ENCODE data around the gene SERAC1.
"Not testable (repeated sequence)": the region's sequence is repeated elsewhere in the genome, so short reads cannot be mapped to it uniquely, and the experiment has no call there.

The SERAC1 gene

DNA sequence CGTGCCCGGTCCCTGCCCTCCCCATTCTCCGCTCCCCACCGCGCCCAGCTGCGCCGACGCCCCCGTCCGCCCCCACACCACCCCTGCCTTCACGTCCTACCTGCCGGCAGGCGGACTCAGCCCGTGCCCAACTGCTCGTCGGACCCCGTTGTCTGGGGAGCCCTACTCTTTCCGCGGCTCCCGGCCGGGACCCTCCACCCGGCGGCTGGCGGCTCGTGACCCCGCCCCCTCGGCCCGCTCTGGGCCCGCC lies at the start of gene SERAC1:
Gene SERAC1 (minus strand): TSS at position 223 of the 250 bp plus-strand sequence. CDS start 9,899 bp downstream, outside the sequence.
- DNase-seq (ENCODE audit: low spot score), result no peak

DNA sequence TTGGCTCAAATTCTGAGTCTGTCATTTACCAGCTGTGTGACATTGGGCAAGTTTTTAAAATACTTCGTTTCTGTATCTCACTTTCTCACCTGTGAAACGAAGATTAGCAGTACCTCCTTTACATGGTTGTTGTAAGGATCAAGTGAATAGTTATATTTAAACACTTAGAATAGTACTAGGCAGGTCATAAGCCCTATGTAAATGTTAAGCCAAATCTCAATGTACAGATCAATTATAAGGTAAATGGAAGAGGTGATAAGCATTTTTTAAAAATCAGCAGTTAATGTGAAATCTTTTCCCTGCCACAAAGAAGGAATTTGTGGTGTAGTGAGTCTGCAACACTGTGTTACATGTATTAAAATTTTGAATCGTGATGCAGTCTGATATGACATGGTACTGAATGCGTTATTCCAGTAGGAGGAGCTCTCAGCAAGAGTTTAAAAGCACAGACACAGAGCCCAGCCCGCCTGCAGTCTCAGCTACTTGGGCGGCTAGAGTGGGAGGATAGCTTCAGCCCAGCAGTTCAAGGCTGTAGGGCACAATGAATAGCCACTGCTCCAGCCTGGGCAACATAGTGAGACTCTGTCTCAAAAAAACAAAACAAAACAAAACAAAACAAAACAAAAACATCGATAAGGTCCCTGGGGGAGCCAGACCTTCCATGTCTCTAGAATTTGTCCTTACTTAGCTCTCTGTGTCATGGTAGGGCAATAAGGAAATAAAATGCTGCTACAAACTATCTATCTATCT lies 46.0 kb upstream of the SERAC1 start:
- DNase-seq (ENCODE audit: low spot score), result peak; percentile 68

DNA sequence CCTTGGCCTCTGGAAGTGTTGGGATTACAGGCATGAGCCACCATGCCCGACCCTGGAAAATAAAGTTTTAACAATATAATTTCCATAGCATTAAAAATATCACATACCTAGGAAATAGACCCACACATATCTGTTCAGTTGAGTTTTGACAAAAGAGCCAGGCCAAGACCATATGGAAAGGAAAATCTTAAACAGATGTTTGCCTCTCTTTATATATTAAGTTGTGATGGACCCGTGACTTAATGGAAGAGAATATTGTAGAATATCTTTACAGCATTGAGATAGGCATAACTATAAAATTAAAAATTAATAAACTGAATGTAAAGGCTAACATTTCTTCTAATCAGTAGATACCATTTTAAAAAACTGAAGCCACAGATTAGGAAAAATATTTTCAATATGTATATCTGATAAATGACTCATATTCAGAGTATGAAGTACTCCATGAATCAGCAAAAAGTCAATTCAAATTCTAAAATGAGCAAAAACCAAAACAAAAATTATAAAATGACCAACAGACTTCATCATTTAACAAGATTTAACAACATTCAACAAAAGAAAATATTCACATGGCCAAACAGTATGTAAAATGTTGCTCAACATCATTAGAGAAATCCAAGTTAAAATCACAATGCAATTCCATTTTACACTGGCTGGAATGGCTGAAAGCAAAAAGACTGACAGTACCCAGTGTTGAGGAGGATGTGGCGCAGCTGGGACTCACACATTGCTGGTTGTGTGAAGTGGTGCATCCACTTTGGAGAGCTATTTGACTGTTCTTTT lies 43.4 kb upstream of the SERAC1 start:
- DNase-seq (ENCODE audit: low spot score), result no peak

DNA sequence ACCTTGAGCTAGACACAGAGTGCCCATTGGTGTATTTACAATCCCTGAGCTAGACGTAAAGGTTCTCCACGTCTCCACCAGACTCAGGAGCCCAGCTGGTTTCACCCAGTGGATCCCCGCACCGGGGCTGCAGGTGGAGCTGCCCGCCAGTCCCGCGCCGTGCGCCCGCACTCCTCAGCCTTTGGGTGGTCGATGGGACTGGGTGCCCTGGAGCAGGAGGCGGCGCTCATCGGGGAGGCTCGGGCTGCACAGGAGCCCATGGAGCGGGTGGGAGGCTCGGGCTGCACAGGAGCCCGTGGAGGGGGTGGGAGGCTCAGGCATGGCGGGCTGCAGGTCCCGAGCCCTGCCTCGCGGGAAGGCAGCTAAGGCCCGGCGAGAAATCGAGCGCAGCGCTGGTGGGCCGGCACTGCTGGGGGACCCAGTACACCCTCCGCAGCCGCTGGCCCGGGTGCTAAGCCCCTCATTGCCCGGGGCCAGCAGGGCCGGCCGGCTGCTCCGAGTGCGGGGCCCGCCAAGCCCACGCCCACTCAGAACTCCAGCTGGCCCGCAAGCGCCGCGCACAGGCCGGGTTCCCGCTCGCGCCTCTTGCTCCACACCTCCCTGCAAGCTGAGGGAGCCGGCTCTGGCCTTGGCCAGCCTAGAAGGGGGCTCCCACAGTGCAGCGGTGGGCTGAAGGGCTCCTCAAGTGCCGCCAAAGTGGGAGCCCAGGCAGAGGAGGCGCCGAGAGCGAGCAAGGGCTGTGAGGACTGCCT lies 41.7 kb upstream of the SERAC1 start:
- DNase-seq (ENCODE audit: low spot score), result not testable (repeated sequence)

DNA sequence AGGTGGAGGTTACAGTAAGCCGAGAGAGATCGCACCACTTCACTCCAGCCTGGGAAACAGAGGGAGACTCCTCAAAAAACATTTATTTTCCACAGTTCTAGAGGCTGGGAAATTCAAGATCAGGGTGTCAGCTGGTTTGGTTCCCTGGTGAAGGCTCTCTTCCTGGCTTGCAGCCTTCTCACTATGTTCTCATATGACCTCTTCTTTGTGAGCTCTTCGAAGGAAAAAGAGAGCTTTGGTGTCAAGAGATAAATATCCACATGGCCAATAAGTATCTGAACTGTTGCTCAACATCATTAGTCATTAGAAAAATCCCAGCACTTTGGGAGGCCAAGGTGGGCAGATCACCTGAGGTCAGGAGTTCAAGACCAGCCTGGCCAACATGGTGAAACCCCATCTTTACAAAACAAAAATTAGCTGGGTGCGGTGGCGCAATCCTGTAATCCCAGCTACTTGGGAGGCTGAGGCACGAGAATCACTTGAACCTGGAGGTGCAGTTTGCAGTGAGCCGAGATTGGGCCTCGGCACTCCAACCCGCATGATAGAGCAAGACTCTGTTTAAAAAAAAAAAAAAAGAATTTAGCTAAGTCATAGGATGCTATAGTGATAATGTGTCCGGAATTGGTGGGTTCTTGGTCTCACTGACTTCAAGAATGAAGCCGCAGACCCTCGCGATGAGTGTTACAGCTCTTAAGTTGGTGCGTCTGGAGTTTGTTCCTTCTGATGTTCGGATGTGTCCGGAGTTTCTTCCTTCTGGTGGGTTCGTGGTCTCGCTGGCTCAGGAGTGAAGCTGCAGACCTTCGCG lies 40.4 kb upstream of the SERAC1 start:
- not testable (repeated sequence) for DNase-seq (ENCODE audit: low spot score)

DNA sequence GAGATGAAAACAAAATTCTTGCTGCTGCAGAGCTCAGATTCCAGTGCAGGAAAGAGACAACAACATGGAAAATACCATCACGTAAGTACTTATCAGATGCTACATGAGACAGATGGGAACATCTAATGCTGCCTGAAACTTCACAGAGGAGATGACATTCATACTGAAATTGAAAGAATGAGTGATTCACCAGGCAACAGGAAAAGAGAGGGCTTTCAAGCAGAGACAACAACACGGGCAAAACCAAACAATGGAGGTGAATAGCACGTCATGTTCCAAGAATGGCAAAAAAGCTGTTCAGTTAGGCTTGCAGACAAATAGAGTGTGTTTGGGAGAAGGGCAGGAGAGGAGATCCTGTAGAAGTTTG lies 39.3 kb upstream of the SERAC1 start:
- DNase-seq (ENCODE audit: low spot score), result peak; percentile 22

DNA sequence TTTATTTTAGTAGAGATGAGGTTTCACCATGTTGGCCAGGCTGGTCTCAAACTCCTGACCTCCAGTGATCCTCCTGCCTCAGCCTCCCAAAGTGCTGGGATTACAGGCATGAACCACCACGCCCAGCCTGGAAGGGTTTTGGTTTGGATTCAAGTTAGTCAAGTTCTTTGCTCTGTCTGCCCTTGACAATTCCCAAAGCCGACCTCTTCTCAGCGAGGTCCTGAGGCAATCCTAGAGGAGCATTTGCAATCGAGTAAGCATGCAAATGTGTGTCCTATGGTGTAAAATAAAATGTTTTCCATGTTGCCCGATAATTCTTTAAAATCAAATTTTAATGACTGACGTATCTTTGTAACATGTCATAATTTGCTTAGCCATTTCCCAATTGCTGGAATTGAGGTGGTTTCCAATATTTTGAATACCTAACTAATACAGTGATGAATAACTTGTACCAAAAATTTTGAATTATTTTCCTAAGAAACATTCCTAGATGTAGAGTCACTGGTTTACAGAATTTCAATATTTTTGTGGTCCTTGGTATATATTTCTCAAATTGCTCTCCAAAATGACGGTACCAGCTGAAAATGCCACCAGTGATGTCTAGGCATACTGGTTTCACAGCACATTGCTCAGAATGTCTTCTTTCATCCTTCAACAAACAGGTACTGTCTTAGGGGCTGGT lies 38.8 kb upstream of the SERAC1 start:
- DNase-seq (ENCODE audit: low spot score), result no peak

DNA sequence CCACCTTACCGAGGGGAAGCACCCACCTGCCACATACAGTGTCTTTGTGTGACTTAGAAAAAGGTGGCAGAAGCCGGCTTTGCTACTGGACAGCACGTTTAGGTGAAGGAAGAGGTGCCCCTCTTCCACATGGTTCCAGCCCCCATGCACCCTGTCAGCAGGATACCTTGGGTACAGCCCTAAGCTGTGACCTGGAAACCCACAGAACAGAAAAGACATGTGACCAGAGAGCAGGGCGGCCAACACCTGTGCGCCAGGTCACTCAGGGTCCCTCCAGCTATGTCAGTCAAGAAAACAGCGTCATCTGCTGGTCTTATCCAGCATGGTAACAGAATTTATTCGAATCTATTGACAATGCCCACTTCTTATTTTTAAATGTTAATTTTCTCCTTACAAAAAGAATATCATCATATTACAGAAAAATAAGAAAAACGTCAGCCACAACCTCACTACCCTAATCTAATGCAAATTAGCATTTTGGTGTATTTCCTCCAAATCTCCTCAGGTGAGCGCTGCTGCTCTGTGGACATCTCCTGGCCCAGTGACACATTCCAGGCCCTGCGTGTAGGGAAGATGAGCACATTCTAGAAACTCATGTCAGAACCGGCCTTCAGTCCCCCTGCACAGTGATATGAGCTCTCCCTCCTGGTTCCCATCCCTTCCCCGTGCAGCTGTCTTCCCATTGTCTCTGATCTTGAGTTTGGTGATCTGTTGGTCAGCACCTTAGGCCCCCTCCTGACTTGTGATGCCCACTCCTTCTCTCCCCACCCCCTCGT lies 37.3 kb upstream of the SERAC1 start:
- no peak for DNase-seq (ENCODE audit: low spot score)

DNA sequence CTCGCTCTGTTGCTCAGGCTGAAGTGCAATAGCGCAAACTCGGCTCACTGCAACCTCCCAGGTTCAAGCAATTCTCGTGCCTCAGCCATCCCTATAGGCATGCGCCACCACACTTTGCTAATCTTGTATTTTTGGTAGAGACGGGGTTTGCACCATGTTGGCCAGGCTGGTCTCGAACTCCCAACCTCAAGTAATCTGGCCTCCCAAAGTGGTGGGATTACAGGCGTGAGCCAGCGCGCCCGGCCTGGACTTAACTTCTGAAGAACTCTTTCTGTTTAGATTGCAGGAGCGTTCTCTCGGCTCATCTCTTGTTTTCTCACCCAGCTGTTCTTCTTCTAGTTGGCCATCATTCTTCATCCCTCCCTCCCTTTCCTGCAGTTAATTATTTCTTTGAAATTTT lies 30.4 kb upstream of the SERAC1 start:
- no peak for DNase-seq (ENCODE audit: low spot score)

DNA sequence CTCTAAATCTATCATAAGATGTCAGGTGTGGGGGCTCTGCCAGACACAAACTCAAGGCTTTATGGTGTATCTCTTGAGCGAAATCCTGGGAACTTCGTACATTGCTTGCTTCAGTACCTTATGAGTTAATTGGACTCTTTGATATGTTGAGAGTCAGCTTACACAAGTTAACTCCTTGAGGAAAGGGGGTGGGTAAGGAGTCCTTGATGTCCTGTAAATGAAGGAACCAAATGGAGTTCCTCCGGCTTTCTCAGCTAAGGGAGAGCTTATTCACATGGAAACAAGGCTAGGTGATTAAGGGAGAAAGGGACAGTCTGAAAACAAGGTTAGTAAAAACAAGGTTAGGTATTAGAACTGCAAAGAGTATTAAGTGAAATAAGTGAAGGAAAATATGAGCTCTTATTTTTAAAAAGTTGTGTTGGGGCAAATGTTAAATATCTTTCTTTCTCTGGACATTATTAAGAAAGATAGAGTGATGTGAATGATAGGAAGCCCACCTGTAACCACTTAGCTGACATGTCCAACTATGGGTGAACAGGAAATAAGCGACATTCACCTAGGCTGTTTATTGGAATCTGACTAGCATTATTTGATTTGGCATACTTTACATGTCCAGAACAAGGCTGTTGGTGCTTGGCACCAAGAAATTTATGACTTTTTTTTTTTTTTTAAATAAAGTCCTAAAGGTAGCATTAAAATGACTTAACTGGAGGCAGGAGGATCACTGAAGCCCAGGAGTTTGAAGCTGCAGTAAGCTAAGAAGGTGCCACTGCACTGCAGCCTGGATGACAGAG lies 26.6 kb upstream of the SERAC1 start:
- DNase-seq (ENCODE audit: low spot score), result no peak

DNA sequence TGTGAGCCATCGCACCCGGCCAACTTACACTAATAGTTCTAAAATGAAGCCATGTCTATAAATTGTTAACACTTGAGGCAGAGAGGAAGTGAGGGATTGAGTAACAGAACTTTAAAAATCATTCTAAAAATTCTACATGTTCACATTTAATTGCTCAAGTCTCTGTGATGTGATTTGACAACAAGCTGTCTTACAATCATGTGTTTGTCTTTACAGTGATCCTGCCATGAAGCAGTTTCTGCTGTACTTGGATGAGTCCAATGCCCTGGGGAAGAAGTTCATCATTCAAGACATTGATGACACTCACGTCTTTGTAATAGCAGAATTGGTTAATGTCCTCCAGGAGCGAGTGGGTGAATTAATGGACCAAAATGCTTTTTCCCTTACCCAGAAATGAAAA lies 23.7 kb upstream of the SERAC1 start:
- no peak for DNase-seq (ENCODE audit: low spot score)

DNA sequence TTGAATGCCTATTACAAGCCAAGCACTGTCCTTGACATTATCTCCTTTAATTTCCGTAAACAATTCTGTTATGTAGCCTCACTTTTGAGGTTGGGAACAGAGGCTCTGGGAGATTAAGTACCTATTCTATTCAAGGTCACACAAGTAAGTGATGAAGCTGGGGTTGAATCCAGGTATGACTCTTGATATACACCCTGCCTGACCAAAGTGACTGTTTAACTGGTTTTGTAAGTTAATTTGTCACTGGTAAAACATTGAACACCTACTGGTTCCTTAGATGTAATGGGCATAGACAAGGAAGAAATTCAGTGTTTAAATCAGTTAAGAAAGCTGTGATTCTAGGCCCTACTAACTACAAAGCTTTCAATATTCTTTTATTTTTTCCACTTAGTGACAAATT lies 23.0 kb upstream of the SERAC1 start:
- DNase-seq (ENCODE audit: low spot score), result no peak

DNA sequence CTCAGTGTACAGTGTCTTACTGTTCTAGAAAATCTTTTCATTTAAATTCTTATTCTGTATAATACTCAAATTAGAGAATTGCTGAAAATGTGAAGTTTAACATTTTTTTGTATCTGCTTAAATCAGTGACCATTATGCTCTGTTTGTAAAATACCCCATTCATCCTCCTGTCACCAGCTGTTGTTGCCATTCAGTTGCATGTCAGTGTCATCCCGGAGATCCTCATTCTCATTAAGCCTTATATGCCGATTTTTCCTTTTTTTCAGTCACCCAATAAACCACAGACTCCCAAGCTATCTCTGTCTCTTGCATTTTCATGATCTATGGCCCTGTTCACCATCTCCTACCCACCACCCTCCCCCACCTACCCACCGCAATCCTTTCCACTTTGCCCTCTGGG lies 20.5 kb upstream of the SERAC1 start:
- no peak for DNase-seq (ENCODE audit: low spot score)

DNA sequence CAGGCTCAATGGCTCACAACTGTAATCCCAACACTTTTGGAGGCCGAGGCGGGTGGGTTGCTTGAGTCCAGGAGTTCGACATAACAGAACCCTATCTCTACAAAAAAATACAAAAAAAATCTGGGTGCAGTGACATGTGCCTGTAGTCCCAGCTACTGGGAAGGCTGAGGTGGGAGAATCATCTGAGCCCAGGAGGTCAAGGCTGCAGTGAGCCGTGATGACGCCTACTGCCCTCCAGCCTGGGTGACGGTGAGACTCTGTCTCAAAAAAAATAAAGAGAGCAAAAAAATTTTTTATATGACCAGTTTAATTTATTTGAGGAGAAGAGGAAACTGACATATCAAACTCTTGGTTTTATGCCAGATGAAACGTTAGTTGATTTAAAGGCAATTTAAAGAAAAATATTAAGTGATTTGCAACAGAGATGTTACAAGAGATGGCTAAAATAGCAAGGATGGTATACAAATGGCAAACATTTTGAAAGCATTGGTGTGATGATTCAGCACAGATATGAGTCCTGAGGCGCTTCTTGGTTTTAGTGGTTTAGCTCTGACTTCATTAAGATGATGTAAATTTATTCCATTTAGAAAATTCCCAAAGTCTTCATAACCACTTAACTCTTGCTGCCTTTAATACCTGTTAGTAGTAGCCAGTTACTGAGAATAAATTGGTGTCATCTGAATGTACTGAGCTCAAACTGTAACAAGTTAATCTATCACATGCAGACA lies 17.8 kb upstream of the SERAC1 start:
- DNase-seq (ENCODE audit: low spot score), result no peak

DNA sequence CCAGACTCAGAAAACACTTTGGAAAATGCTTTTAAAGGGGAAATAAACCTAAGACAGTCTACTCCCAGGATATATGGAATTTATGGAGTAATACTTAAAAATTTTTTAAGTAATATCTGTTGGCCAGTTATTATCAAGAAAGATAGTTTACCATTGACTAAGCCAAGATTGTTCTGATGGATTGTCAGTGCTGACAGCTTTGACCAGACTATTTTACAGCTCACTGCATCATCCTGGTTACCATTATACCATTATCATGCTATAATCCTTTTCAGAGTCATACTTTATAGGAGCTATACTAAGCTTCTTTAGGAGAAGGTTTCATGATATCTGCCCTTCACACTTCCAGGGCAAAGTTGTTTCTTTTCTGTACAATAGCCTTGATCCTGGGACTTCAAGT lies 16.5 kb upstream of the SERAC1 start:
- no peak for DNase-seq (ENCODE audit: low spot score)

DNA sequence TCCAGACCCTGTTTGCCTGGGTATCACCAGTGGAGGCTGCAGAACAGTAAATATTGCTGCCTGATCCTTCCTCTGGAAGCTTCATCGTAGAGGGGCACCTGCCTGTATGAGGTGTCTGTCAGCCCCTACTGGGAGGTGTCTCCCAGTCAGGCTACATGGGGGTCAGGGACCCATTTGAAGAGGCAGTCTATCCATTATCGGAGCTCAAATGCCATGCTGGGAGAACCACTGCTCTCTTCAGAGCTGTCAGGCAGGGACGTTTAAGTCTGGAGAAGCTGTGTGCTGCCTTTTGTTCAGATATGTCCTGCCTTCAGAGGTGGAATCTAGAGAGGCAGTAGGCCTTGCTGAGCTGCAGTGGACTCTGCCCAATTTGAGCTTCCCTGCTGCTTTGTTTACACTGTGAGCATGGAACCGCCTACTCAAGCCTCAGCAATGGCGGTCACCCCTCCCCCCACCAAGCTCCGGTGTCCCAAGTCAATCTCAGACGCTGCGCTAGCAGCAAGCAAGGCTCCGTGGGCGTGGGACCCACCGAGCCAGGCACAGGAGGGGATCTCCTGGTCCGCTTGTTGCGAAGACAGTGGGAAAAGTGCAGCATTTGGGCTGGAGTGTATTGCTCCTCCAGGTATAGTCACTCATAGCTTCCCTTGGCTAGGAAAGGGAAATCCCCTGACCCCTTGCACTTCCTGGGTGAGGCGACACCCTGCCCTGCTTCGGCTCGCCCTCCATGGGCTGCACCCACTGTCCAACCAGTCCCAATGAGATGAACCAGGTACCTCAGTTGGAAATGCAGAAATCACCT lies 15.3 kb upstream of the SERAC1 start:
- DNase-seq (ENCODE audit: low spot score), result not testable (repeated sequence)

DNA sequence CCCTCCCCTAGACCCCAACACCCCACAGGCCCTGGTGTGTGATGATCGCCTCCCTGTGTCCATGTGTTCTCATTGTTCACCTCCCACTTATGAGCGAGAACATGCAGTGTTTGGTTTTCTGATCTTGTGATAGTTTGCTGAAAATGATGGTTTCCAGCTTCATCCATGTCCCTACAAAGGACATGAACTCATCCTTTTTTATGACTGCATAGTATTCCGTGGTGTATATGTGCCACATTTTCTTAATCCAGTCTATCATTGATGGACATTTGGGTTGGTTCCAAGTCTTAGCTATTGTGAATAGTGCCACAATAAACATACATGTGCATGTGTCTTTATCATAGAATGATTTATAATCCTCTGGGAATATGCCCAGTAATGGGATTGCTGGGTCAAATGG lies 9.7 kb upstream of the SERAC1 start:
- not testable (repeated sequence) for DNase-seq (ENCODE audit: low spot score)

DNA sequence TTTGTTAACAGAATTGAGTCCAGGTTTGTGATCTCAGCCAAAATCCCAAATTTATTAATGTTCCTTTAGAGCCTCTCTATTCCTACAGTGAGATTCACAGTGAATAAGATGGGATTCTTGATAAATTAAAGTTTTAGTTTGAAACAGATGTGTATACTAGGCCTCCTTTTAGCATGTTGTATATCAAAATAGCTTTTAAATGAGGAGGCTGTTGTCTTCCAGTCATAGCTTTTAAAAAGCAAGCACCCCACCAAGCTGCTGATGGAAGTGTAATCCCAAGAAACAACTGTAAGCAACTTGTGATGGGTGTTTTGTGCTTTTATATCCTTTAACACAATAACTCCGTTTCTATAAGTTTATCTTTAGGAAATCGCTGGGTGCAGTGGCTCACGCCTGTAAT lies 7.0 kb upstream of the SERAC1 start:
- no peak for DNase-seq (ENCODE audit: low spot score)

DNA sequence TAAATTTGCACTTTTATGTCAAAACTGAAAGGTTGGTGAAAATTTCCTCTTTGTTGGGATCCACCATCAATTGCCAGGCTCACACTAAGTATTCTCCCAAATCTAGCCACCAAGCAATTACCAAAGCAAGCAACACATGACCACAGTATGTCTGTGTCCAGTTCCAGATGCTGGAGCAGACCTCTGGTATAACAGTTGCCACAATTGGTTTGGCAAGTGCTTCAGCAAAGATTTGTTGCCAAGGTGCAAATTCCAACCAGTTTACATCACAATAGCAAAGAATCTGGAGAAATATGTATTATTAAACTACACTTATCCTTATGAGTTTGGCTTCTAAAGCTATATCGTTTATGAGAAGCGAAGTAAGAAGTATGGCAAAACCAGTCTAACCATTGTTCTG lies 6.5 kb upstream of the SERAC1 start:
- DNase-seq (ENCODE audit: low spot score), result no peak
